ENCODE measurements around the gene NCCRP1. TPM values are rescaled to one million over a fixed set of nuclear protein-coding genes. Genes with fewer than 3 reads are reported as not detected.

NCCRP1 gene
- total RNA-seq, 2 donors from 2014 or later, result not detected

DNA sequence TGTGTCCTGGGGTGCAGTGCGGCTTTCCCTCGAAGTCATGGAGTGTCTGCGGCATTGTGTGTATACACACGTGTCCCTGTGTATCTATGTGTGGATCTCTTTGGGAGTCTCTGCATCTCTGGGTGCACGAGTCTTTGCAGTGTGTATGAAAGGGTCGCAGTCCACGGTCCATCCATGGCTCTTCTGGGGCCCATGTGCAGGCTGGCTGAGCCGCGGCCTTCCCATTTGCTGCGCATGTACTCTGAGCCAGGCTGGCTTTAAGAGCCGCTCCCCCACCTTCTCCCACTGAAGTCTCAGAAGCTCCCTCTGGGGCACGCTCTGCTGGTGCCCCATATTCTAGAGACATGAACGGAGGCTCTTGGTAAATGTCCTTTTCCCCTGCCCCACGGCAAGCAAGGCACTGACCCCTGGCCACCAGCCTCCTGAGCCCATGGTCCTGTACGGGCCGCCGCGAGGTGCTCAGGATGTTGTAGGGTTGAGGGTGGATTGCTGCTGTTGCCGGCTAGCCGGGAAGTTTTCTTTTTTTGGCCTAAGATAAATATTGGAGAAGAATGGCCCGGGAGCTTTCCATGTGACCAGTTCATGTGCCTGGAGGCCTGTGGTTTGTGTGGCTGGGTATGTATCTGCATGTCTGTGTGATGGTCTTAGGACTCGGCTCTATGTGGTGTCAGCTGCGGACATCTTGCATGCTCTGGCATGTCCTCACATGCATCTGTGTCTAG lies 39.3 kb upstream of the NCCRP1 start:
- H3K27me3 Mint-ChIP-seq, result no peaks in the 10 kb centered on the region
- H3K4me3 Mint-ChIP-seq, result no peak overlapping the region
- H3K9me3 ChIP-seq (ENCODE audit: control insufficient read depth, low read length, poor library complexity, severe bottlenecking), result no peaks in the 10 kb centered on the region
- ATAC-seq, result no peak
- peaks cover 2% of the 10 kb centered on the region for H3K36me3 Mint-ChIP-seq (ENCODE audit: low read depth)
- peak overlapping the region; percentile 54 for H3K27ac Mint-ChIP-seq
- H3K4me1 Mint-ChIP-seq, result peaks cover 26% of the 10 kb centered on the region
- no peak for DNase-seq

DNA sequence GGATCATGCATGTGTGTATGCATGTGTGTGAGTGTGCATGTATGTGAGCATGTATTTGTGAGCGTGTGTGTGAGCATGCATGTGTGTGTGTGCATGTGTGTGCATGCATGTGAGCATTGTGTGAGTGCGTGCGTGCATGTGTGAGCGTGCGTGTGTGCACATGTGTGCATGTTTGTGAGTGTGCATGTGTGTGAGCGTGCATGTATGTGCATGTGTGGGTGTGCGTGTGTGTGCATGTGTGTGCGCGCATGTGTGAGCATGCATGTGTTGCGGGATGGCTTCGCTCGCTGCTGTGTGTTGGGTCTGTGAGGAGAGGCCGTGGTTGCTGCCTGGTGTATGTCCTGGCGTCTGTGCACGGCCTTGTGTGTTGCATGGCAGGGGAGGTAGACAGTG lies 38.8 kb upstream of the NCCRP1 start:
- no peaks in the 10 kb centered on the region for H3K9me3 ChIP-seq (ENCODE audit: control insufficient read depth, low read length, poor library complexity, severe bottlenecking)
- H3K27me3 Mint-ChIP-seq, result no peaks in the 10 kb centered on the region
- DNase-seq (no peak), ATAC-seq (no peak)
- H3K4me3 Mint-ChIP-seq, result no peak overlapping the region
- peak overlapping the region; percentile 54 for H3K27ac Mint-ChIP-seq
- peaks cover 4% of the 10 kb centered on the region for H3K36me3 Mint-ChIP-seq (ENCODE audit: low read depth)
- peaks cover 30% of the 10 kb centered on the region for H3K4me1 Mint-ChIP-seq

DNA sequence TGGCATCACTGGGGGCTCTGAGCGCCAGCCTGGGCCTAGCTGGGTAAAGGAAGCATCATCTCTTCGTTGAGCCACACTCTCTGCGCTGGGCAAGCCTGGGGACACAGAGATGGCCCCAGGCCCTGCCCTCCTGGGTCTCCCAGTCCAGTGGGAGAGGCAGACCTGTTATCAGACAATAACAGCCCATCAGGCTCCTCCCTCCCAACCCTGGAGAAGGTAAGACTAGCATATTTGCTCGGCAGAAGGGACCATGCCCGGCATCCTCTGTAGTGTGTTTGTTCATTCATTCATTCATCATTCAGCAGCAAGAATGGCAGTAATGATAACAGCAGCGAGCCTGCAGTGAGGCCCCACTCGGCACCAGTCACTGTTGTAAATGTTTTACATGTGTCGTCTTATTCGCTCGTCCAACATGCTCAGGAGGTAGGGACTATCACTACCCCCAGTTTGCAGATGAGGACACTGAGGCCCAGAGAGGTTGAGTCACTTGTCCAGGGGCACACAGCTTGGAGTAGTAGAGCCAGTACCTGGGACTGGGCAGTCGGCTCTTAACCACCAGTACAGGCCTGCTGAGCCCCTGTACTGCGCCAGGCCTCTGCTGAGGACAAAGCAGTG lies 38.0 kb upstream of the NCCRP1 start:
- Mint-ChIP-seq H3K4me1 (peaks cover 30% of the 10 kb centered on the region), H3K27ac (peak overlapping the region; percentile 54), H3K27me3 (no peaks in the 10 kb centered on the region), H3K36me3 (ENCODE audit: low read depth) (peaks cover 3% of the 10 kb centered on the region), H3K4me3 (no peak overlapping the region)
- DNase-seq (no peak), ATAC-seq (no peak)
- H3K9me3 ChIP-seq (ENCODE audit: control insufficient read depth, low read length, poor library complexity, severe bottlenecking), result no peaks in the 10 kb centered on the region

DNA sequence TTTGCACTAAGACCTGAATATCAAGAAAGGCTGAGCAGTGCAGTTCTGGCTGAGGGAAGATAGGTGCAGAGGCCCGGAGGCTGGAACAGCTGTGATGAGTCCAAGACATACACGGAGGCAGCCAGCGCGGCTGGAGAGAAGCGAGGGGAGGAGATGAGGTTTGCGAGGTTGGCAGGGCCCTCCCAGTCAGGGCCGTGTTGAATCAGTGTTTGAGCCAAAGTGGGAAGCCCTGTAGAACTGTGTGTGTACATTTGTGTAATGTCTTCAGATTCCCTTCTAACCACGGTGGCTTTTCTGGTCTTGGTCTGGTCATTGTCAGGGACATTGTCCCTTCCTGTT lies 36.3 kb upstream of the NCCRP1 start:
- H3K27ac Mint-ChIP-seq, result no peak overlapping the region
- ATAC-seq (no peak), DNase-seq (no peak)
- no peaks in the 10 kb centered on the region for H3K9me3 ChIP-seq (ENCODE audit: control insufficient read depth, low read length, poor library complexity, severe bottlenecking)
- peaks cover 2% of the 10 kb centered on the region for H3K36me3 Mint-ChIP-seq (ENCODE audit: low read depth)
- H3K4me1 Mint-ChIP-seq, result peaks cover 25% of the 10 kb centered on the region
- H3K27me3 Mint-ChIP-seq, result no peaks in the 10 kb centered on the region
- H3K4me3 Mint-ChIP-seq, result no peak overlapping the region

DNA sequence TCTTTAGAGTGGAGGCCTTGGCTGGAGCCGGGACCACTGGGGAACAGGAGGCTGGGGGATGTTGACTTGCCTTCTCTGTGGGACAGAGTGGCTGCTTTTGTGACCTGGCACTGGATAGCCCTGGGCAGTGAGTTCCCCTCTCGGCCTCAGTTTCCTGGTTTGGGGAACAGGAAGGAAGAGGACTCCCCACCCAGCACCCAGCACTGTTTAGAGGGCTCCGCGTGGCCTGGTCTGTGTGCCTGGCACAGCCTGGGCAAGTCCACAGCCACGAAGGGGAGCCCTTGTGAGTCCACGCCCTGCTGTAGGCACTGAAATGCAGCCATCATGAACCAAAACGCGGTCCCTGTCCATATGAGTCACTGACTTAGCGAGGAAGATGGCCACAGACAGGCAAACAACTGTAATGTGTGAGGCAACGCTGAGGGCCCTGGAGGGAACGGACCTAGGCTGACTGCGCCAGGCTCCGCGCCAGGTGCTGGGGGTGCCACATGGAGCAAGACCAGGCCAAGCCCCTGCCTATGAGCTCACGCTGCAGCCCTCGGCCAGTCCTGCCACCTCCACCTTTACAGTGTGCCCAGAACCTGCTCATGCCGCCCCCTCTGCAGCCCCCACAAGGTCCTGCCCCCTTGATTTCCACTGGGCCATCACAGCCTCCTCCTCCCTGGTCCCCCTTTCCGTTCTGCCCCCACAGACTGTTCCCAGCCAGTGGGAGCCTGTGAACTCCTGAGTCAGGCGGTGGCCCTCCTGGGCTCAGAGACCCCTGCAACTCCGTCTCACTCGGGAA lies 35.7 kb upstream of the NCCRP1 start:
- Mint-ChIP-seq H3K36me3 (ENCODE audit: low read depth) (peaks cover 2% of the 10 kb centered on the region), H3K27me3 (no peaks in the 10 kb centered on the region), H3K27ac (no peak overlapping the region), H3K4me3 (no peak overlapping the region), H3K4me1 (peaks cover 25% of the 10 kb centered on the region)
- ATAC-seq (no peak), DNase-seq (no peak)
- H3K9me3 ChIP-seq (ENCODE audit: control insufficient read depth, low read length, poor library complexity, severe bottlenecking), result no peaks in the 10 kb centered on the region

DNA sequence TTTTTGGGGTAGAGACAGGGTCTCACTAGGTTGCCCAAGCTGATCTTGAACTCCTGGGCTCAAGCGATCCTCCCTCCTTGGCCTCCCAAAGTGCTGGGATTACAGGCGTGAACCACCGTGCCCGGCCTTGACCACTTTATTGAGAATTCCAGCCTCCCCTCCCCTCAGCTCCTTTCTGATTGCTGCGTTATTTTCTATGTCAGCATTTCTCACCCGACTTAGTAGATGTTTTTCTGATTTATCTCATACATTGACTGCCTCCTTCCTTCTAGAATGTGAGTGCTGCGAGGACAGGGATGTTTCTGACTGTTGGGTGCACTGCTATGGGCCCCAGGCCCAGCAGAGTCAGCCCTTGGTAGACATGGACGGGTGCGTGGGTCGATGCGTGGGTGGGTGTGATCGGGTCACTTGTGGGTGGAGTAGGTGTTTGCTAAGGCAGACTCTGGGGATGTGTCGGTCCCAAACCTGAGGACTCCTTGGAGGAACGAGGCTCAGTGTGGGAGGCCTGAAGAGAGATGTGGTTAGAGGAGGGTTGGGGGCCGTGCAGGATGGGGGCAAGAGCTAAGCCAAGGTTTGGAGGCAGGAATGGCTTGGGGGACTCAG lies 34.2 kb upstream of the NCCRP1 start:
- no peak for DNase-seq
- no peak overlapping the region for H3K4me3 Mint-ChIP-seq
- H3K27ac Mint-ChIP-seq, result peak overlapping the region; percentile 54
- no peak for ATAC-seq
- no peaks in the 10 kb centered on the region for H3K9me3 ChIP-seq (ENCODE audit: control insufficient read depth, low read length, poor library complexity, severe bottlenecking)
- H3K36me3 Mint-ChIP-seq (ENCODE audit: low read depth), result peaks cover 2% of the 10 kb centered on the region
- H3K4me1 Mint-ChIP-seq, result peaks cover 22% of the 10 kb centered on the region
- H3K27me3 Mint-ChIP-seq, result no peaks in the 10 kb centered on the region

DNA sequence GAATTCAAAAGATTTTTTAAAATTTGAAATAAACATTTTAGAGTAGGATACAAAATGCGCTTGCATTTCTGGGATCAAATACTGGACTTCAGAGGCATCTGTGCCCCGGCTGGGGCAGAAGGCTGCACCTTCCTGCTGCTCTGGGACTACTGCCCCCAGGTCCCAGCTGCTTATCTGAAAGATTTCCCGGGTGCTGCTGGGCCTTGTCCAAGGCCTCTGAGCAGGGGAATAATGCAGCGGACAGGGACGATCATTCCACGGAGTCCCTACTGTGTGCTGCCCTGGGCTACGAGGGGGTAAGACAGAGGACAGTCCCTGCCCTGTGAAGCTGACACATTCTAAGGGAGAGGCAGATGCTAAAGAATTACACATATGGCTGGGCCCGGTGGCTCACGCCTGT lies 33.1 kb upstream of the NCCRP1 start:
- Mint-ChIP-seq H3K4me3 (no peak overlapping the region), H3K27me3 (no peaks in the 10 kb centered on the region), H3K4me1 (peaks cover 16% of the 10 kb centered on the region), H3K27ac (no peak overlapping the region), H3K36me3 (ENCODE audit: low read depth) (peaks cover 2% of the 10 kb centered on the region)
- ATAC-seq (no peak), DNase-seq (no peak)
- no peaks in the 10 kb centered on the region for H3K9me3 ChIP-seq (ENCODE audit: control insufficient read depth, low read length, poor library complexity, severe bottlenecking)

DNA sequence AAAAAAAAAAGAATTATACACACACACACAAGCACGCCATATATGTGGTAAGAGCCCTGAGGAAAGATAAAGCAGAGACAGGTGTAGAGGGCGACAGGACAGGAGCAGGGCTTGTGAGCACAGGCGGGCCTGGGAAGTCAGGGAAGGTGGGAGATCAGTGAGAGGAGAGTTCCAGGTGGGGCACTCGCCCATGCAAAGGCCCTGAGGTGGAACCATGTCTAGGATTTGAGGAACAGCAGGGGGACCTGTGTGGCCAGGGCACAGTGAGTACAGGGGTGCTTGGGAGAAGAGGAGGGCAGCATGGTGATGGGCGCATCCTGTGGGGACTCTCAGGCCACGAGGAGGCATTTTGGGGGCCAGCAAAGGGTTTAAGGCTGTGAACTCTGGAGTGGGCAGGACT lies 32.5 kb upstream of the NCCRP1 start:
- Mint-ChIP-seq H3K27me3 (no peaks in the 10 kb centered on the region), H3K4me1 (peaks cover 18% of the 10 kb centered on the region), H3K27ac (no peak overlapping the region), H3K36me3 (ENCODE audit: low read depth) (peaks cover 6% of the 10 kb centered on the region), H3K4me3 (no peak overlapping the region)
- no peaks in the 10 kb centered on the region for H3K9me3 ChIP-seq (ENCODE audit: control insufficient read depth, low read length, poor library complexity, severe bottlenecking)
- DNase-seq (no peak), ATAC-seq (no peak)

DNA sequence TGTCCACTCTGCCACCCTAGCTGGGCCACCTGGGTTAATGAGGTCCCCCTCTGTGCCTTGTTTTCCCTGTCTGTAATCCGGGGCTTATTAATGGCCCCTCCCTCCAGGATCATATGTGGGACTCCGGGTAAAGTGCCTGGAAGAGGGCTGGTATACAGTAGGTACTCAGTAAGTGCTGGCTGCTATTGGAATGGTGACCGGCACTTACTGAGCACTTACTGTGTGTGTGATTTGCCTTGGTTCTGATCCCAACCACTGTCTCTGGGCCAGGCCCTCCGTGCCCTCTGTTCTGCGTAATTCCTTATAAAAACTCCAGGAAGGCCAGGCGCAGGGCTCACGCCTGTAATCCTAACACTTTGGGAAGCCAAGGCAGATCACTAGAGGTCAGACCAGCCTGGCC lies 30.9 kb upstream of the NCCRP1 start:
- H3K27ac Mint-ChIP-seq, result no peak overlapping the region
- no peaks in the 10 kb centered on the region for H3K27me3 Mint-ChIP-seq
- DNase-seq (no peak), ATAC-seq (no peak)
- H3K4me3 Mint-ChIP-seq, result no peak overlapping the region
- H3K4me1 Mint-ChIP-seq, result peaks cover 16% of the 10 kb centered on the region
- H3K36me3 Mint-ChIP-seq (ENCODE audit: low read depth), result peaks cover 6% of the 10 kb centered on the region
- no peaks in the 10 kb centered on the region for H3K9me3 ChIP-seq (ENCODE audit: control insufficient read depth, low read length, poor library complexity, severe bottlenecking)

DNA sequence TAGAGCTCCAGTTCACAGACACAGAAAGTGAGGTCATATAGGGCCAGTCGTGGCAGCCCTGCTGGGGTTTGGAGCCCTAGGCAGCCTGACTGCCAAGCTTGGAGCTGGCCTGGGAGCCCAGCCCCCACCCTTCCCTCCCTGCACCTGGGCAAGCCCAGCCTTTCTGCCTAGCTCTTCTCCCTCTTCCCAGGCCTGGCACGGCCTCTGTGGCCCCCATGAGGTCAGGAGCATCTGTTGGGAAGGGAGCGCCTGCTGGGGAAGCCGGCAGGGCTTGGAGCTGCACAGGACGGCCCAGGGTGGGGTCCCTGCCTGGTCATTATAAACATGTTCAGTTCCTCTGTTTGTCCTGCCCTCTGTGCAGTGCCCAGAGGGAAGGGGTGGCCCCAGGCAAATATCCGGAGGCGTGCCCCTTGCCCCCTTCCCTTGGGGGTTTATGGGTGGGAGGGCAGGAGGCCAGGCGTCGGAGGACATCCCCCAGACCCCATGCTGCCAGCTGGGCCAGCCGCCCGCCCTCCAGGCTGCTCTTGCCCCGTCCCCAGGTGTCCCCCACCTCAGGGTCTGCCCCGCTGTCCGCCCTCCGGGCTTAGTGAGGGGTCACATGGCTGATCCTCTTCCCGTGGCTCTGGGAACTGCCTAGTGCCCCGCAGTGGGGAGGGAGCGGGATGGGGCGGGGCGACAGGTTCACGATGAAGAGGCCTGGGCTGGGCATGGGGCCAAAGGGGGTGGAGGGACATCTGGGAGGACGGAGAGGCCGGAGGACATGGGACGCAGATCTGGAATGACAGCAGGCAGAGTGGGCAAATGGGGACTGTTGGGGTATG lies 30.0 kb upstream of the NCCRP1 start:
- no peaks in the 10 kb centered on the region for H3K9me3 ChIP-seq (ENCODE audit: control insufficient read depth, low read length, poor library complexity, severe bottlenecking)
- Mint-ChIP-seq H3K36me3 (ENCODE audit: low read depth) (peaks cover 6% of the 10 kb centered on the region), H3K4me1 (peaks cover 11% of the 10 kb centered on the region), H3K4me3 (no peak overlapping the region), H3K27ac (no peak overlapping the region), H3K27me3 (no peaks in the 10 kb centered on the region)
- no peak for DNase-seq
- ATAC-seq, result no peak

DNA sequence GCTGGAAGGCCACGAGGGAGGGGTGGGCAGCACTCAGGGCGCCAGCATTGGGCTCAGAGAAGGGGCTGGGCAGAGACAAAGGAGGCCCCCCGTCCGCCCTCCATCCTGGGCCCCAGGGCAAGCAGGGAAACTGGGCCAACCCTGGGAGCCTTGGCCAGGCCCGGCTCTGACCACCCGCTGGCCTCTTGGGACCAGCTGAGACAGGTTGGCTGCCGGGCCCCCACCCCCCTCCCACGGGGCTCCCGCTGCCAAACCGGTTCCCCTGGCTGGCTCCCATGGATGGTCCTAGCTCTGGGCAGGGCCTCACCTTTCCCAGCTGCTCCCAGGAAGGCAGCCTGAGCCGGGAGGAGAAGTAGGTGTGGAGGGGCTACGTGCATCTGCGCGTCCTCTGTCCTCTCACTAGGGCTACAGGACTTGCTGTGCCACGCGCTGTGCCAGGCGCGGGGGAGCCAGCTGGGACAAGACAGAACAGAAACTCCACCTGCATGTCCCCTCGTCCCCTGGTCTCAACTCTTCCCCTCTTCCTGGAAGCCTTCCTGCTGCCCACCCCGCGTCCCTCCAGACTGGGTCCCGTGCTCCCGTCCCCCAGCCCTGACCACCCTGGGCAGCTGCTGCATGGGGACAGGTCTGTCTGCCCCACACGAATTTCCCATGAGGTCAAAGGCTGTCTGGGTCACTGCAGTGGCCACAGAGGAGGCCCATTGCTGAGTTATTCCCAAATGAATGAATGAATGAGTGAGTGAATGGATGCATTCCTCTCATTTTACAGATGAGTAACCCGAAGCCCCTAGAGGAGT lies 29.1 kb upstream of the NCCRP1 start:
- Mint-ChIP-seq H3K4me3 (no peak overlapping the region), H3K4me1 (peaks cover 9% of the 10 kb centered on the region)

More for the DNA sequence above, 29.1 kb upstream of the NCCRP1 start:
- H3K9me3 ChIP-seq (ENCODE audit: control insufficient read depth, low read length, poor library complexity, severe bottlenecking), result no peaks in the 10 kb centered on the region
- DNase-seq, result no peak
- Mint-ChIP-seq H3K36me3 (ENCODE audit: low read depth) (peaks cover 4% of the 10 kb centered on the region), H3K27ac (no peak overlapping the region), H3K27me3 (no peaks in the 10 kb centered on the region)
- no peak for ATAC-seq
